GM18505 (cell line): Measurements from ENCODE around the gene EZR.
"Not testable (repeated sequence)": the region's sequence is repeated elsewhere in the genome, so short reads cannot be mapped to it uniquely, and the experiment has no call there.

Source experiments
- ATAC-seq: cut with Tn5 transposase; IDR thresholded peaks from one replicate; pipeline ENCODE4 v1.9.1; 2021; ENCODE audit not compliant: unreplicated experiment
- POLR2A ChIP-seq: IDR thresholded peaks from 4 replicates; pipeline ENCODE4 v1.6.1; 2011; ENCODE audit warnings: borderline replicate concordance; ENCODE audit not compliant: insufficient read depth, insufficient read length; ENCODE audit errors: extremely low read depth

The EZR gene

GRCh38 chr6:158807515-158808441 is 11.4 kb downstream of the EZR start:
- ATAC-seq = no peak
- no peak for TF ChIP-seq POLR2A

GRCh38 chr6:158805698-158806377 is 13.3 kb downstream of the EZR start:
- ATAC-seq = no peak
- TF ChIP-seq POLR2A = no peak

- ATAC-seq = no peak
- no peak for TF ChIP-seq POLR2A
Measured at GRCh38 chr6:158804207-158804606, 15.0 kb downstream of the EZR start.

- TF ChIP-seq POLR2A = peak; percentile 32
- peak; percentile 49 for ATAC-seq
Measured at GRCh38 chr6:158803733-158804143, 15.4 kb downstream of the EZR start.

GRCh38 chr6:158801655-158802294 is 17.4 kb downstream of the EZR start:
- no peak for ATAC-seq

DNA sequence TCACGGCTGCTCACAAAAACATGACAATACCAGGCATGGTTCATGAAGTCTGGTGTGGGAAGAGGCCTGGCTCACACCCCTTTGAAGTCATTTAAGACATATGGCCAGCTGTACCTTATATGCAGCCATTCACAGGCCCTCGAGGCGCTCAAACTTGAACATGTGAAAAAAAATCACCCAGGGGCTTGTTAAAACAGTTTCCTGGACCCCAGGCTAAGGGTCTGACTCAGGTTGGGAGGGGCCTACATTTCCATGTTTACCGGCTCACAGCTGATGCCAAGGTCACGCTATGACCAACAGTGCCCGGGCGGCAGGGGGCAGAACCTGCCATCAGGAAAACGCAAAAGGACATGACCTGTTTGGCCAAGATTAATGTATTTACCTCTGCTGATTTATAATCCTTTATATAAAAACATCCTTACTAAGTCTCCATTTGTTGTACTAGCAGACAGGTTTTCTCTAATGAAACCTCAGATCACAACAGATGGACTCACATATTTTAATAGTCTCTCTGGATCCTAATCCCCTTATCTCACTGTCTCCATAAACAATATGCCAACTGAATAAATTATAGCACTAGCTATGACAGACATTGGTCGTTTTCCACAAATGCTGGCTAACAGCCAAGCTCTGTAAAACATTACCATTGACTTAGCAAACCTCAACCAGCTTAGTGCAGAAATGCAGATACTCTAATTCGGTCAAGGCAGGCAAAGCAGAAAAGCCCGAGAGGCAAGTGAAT is 19.9 kb downstream of the EZR start:
- no peak for TF ChIP-seq POLR2A
- ATAC-seq = no peak

More at GRCh38 chr6:158801655-158802294, 17.4 kb downstream of the EZR start:
- TF ChIP-seq POLR2A = peak; percentile 20

- TF ChIP-seq POLR2A = no peak
- no peak for ATAC-seq
Measured at GRCh38 chr6:158798311-158798710, 20.9 kb downstream of the EZR start.

DNA sequence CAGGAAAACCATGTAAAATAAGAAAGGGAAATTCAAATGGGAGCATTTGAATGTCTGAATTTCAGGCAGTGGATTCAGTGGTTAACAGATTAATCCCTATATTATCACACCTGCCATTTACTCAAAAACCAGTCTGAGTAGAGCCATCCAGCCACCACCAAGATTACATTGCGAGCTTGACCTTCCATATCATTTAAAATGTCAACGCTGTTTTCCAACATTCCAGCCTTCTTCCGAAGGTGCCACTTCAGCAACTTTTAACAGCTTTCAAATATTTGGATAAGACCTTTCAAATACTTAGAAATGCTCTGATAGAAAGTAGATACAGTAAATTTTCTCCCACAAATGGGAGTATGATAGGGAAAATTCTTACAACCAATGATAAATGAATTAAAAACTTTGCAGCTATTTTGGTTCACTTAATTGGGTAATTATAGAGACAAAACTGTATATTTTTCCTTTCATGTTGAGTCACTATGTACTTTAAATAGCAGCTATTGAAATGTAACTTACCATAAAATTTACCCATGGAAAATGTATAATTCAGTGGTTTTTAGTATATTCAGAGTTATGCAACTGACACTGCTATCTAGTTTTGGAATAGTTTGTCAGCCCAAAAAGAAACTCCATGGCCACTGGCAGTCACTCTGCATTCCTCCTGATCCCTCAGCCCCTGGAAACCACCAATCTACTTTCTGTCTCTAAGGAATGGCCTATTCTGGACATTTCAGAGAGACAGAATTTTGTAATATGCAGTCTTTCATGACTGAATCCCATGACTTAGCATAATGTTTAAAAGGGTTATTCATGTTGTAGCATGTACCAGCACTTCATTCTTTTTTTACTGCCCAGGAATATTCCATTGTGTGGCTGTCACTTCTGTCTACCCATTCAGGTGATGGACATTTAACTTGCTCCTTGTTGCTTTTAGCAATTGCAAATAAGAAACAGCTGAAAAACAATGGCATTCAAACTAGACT is 21.5 kb downstream of the EZR start:
- ATAC-seq = no peak
- no peak for TF ChIP-seq POLR2A

DNA sequence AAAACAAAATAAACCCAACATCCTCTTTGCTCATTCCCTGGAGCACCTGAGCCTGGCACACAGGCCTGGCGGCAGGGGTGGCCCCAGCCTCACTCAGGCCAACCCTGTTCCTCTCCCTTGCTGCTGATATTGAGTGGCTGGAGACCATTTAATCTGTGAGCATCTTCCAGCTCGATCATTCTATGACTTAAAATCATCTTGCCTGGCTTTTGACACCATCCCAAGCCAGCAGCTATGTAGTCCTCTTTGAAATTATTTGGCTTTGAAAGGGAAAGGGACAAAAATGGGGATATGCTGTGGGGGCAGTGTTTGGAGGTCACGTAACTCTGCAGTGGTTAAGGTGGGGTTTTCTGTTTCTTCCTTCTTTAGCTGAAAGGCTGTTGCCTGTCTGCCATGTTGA is 22.8 kb downstream of the EZR start:
- ATAC-seq = no peak
- no peak for TF ChIP-seq POLR2A

- ATAC-seq = no peak
- no peak for TF ChIP-seq POLR2A
Measured at GRCh38 chr6:158795516-158795915, 23.7 kb downstream of the EZR start.

DNA sequence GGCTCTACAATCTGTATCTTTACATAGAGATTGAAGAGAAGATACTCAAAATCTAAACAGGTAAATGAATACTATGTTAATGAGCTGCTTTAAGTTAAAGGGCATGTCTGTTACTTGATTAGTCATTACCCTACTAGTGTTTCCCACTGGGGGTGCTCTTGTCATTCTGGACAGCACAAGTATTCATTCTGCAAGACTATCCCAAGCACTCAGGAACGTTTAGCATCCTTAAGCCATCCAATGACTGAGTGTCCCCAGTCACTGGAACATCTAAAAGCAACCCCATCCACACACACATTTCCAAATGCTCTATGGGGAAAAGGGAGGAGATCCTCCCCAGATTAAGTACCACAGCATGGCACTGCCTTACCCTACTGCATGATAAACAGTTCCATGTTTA is 25.7 kb downstream of the EZR start:
- TF ChIP-seq POLR2A = no peak
- ATAC-seq = no peak

DNA sequence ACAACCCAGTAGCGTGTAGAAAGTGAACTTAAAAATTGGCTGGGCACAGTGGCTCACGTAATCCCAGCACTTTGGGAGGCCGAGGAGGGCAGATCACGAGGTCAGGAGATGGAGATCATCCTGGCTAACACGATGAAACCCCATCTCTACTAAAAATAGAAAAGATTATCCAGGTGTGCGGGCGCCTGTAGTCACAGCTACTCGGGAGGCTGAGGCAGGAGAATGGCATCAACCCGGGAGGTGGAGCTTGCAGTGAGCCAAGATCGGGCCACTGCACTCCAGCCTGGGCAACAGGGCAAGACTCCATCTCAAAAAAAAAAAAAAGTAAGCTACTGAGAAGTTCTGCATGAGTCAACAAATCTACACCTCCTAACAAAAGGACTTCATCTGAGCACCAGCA is 26.7 kb downstream of the EZR start:
- not testable (repeated sequence) for ATAC-seq
